ENCODE results near the gene MLLT10.

The MLLT10 gene

DNA sequence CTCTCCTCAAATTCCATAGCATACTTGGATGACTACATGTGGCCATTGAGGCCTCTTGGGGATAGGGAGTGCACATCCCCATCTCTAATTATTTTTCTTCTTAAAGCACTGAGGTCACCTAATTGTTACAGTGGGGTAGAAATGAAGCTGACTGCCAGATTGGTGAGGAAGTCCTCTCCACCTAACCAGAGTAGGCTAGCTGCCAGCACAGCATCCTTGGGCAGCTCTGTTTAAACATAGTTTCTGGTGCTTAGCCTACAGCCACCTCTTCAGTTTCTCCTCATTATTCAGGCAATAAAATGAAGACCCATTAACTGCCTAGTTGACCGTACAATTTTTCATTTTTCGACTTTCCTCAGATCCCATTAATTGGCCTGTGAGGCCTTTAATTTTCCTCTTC, 104.6 kb downstream of the MLLT10 start:
- DNase-seq (ENCODE audit: low read depth) = no peak

- DNase-seq (ENCODE audit: low read depth) = no peak
Measured at GRCh38 chr10:21648040-21648439, 114.0 kb downstream of the MLLT10 start.

- no peak for DNase-seq (ENCODE audit: low read depth)
Measured at GRCh38 chr10:21649454-21649872, 115.4 kb downstream of the MLLT10 start.

DNA sequence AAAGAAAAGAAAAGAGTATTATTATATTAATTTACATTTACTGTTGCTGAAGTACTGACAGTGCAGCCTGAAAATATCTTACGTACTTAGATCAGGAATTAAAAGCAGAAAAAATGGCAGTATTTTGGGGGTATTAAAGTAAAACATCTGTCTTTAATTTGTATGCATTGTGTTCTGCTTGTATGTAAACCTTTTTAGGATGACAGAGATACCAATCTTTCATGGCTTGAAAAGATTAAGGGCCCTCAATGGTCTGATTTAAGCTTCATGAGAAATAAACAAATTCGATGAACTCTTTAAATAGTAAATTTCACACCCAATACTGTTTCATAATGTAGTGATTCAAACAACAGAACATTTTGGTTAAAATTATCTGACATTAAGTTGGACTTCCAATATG, 116.3 kb downstream of the MLLT10 start:
- DNase-seq (ENCODE audit: low read depth) = no peak

- DNase-seq (ENCODE audit: low read depth) = no peak
Measured at GRCh38 chr10:21655236-21655635, 121.2 kb downstream of the MLLT10 start.

- DNase-seq (ENCODE audit: low read depth) = no peak
Measured at GRCh38 chr10:21655687-21656086, 121.7 kb downstream of the MLLT10 start.

DNA sequence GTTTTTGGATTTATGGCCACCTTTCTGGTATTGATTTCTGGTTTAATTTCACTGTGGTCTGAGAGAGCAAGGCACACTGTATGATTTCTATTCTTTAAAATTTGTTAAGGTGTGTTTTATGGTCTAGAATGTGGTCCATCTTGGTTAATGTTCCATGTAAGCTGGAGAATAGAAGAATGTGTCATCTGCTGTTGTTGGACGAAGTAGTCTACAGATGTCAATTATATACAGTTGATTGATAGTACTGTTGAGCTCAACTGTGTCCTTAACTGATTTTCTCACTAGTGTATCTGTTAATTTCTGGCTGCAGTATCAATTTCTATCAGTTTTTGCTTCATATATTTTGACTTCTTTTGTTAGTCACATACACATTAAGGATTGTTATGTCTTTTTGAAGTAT, 127.1 kb downstream of the MLLT10 start:
- no peak for DNase-seq (ENCODE audit: low read depth)

DNA sequence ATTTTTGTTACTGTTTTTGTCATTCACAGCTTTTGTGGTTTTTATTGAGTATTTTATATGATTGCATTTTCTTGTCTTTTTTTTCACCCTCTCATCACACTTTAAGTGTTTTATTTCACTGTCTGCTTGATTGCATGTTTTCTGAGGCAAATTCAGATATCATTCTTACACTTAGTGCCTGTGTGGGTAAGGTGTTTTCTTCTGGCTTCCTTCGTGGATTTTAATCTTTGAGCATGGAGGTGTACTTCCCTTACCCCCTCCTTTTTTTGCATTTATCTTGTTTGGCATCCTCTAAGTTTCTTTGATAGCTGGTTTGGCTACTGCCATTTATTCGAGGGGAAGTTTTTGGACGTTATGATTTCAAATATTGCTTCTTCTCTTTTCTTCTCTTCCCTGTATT, 127.9 kb downstream of the MLLT10 start:
- no peak for DNase-seq (ENCODE audit: low read depth)

- no peak for DNase-seq (ENCODE audit: low read depth)
Measured at GRCh38 chr10:21662635-21663034, 128.6 kb downstream of the MLLT10 start.

DNA sequence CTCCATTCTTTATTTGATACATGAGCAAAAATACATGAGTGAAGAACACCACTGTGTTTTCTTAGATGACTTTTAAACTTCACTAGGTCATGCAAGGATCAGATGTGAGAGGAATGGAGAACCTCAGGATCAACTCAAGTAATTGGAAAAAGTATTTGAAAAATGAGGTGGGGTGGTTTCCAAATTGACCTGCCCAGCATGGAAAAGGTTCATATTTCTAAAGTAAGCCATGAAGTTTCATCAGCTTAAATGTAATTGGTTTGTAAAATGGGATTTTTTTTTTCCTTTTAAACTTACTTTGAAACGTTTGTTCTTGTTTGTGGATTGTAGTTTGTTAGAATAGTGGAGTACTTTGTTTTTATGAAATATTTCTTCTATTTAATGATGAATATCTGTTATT, 134.8 kb downstream of the MLLT10 start:
- DNase-seq (ENCODE audit: low read depth) = no peak

- no peak for DNase-seq (ENCODE audit: low read depth)
Measured at GRCh38 chr10:21670391-21670790, 136.4 kb downstream of the MLLT10 start.

- DNase-seq (ENCODE audit: low read depth) = no peak
Measured at GRCh38 chr10:21673668-21674067, 139.6 kb downstream of the MLLT10 start.

- peak; percentile 4 for DNase-seq (ENCODE audit: low read depth)
Measured at GRCh38 chr10:21675157-21675796, 141.2 kb downstream of the MLLT10 start.

DNA sequence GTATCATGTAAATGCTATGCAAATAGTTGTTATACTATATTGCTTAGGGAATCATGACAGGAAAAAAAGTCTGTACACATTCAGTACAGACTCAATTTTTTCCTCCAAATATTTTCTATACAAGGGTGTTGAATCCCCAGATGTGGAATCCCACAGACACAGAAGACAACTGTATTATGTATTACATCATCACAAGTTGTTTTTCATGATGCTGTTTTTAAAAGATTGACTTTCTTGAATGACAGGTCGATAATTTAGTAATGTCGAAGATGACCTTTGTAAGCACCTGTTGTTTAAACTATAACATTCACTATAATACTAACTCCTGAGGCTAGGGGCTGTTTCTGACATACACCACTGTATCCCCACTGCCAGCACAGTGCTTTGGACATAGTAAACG, 143.5 kb downstream of the MLLT10 start:
- no peak for DNase-seq (ENCODE audit: low read depth)

GRCh38 chr10:21681156-21681555, 147.1 kb downstream of the MLLT10 start:
- no peak for DNase-seq (ENCODE audit: low read depth)

DNA sequence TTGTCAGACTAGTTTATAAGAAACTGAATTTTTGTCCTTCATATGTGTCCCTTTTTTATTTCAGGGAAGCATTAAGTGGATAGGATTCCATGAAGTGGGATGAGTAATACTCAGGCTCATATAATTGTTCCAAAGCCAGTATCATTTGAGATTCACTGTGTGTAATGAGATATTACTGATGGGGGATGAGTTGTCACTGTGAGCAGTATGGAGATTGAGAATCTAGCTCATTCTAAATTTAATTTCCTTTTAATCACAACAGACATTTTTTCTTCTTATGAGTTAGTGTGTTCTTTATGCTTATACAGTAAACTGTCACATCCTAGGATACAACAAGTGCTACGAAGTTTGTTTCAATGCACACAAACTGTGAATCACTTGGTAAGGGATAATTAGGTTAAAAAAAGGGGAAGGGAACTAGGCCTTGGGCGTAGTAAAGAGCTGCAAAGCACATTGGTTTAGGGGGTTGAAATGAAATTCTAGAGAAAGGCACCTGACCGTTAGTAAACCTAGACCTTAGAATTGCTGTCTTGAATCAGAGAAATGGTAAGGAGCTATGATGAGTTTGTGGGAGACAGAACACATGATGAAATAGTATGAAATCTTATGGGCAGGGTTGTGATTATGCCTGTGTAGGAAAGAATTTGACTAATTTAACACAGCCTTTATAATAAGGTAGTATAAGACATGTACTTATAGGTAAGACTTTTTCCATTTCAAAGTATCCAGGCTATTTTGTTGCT, 153.4 kb downstream of the MLLT10 start:
- DNase-seq (ENCODE audit: low read depth) = no peak

- no peak for DNase-seq (ENCODE audit: low read depth)
Measured at GRCh38 chr10:21688009-21688332, 153.9 kb downstream of the MLLT10 start.

- no peak for DNase-seq (ENCODE audit: low read depth)
Measured at GRCh38 chr10:21688870-21689269, 154.8 kb downstream of the MLLT10 start.

GRCh38 chr10:21689881-21690280, 155.8 kb downstream of the MLLT10 start:
- DNase-seq (ENCODE audit: low read depth) = no peak

DNA sequence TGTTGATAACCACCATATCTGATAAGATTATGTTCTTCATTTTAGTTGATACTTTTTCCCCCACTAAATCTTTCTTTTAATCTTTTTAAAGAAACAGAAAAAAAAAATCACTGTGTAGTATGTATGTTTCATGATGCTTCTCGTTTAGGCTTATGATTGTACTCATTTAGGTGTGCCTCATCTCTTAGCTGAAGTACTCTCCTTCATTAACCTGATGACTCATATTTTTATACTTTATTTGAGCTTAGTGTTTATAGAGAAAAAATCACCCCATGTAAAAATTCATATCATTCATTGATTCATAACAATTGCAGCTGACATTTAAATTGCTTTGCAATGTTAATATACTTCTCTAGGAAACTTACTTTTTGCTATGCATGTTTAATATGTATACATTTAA, 158.9 kb downstream of the MLLT10 start:
- DNase-seq (ENCODE audit: low read depth) = no peak

GRCh38 chr10:21693418-21693817, 159.4 kb downstream of the MLLT10 start:
- no peak for DNase-seq (ENCODE audit: low read depth)

DNA sequence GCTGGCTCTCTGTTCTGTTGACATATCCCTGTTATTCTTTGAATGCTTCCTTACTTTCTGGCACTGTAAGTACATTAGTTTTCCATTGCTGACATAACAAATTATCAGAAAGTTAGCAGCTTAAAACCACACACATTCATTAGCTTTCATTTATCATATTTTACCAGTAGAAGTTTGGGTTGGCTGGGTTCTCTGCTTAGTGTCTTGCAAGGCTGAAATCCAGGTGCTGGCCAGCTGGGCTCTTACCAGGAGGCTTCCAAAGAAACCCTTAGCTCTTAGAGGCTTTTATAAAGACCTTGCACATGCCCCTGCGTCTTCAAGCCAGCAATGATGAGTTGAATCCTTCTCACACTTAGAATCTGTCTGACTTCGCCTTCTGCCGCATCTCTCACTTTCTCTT, 160.6 kb downstream of the MLLT10 start:
- no peak for DNase-seq (ENCODE audit: low read depth)

DNA sequence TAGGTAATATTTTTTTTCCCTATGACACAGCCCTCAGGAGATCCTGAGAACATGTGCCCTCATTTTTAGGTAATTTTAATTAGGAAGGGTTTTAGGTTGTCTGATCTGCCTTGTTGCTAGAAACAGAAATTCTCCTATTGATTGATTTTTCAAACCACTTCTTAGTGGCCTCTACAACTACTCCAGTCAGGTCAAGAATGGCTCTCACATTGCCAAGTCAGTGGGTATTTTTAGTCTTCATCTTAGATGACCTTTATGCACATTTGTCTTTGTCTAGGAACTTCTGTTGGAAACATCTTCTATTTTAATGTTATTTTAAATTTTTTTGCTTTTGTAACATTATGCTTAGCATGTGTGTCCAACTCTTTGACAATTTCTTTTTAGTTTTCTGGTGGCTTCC, 162.3 kb downstream of the MLLT10 start:
- DNase-seq (ENCODE audit: low read depth) = no peak

GRCh38 chr10:21699575-21699974, 165.5 kb downstream of the MLLT10 start:
- no peak for DNase-seq (ENCODE audit: low read depth)

Data from T-helper 22 cell (primary cell).